SK-MEL-5 (cell line): ENCODE results near the gene BIK. TPM values are rescaled to one million over a fixed set of nuclear protein-coding genes. Genes with fewer than 3 reads are reported as not detected.

Experiments used
- DNase-seq: peaks from one replicate; pipeline ENCODE4 v3.0.0-alpha.2; 2016; ENCODE audit warnings: low read depth, low spot score
- in situ Hi-C: cut with HindIII; loops from 2 replicates; pipeline ENCODE4 v1.10.0; 2016; ENCODE audit warnings: low sequenced_read_pairs, high pct_unique_total_duplicates, low pct_unique_long_range_greater_than_20kb
- polyA plus RNA-seq, 2 experiments: library from polyadenylated mRNA; depleted of rRNA; stranded (reverse); fragments of >200 nt; gene quantifications; 2 replicates each; pipeline ENCODE4 v1.2.3, GENCODE V29; 2015
- total RNA-seq: library from RNA; depleted of rRNA; stranded (reverse); fragments of >200 nt; shearing (Covaris generic); gene quantifications from 2 replicates; pipeline ENCODE4 v1.2.3, GENCODE V29; 2014; rRNA removed

BIK gene
- 8.0 and 9.2 TPM in 2 replicates for total RNA-seq
- polyA plus RNA-seq (2015; cell fraction: cytosol; rRNA removed) = 5.7 and 5.8 TPM in 2 replicates
- 0.35 and 0.52 TPM in 2 replicates for polyA plus RNA-seq (2015; cell fraction: nucleus; rRNA removed)

- in situ Hi-C loops = no loop called here
- DNase-seq = peak; percentile 33
Measured at GRCh38 chr22:43110444-43110926, at the start of gene BIK. BIK (plus strand) TSS chr22:43110750; CDS start chr22:43124023, 13,273 bp downstream.

- no peak for DNase-seq
- in situ Hi-C loops = no loop called here
Measured at GRCh38 chr22:43066134-43066533, 44.4 kb upstream of the BIK start.

GRCh38 chr22:43066844-43067385 is 43.6 kb upstream of the BIK start:
- in situ Hi-C loops = no loop called here
- peak; percentile 58 for DNase-seq

- in situ Hi-C loops = no loop called here
- DNase-seq = no peak
Measured at GRCh38 chr22:43077121-43077877, 33.3 kb upstream of the BIK start.

GRCh38 chr22:43078522-43078921 is 32.0 kb upstream of the BIK start:
- DNase-seq = no peak
- in situ Hi-C loops = no loop called here

GRCh38 chr22:43079742-43080141 is 30.8 kb upstream of the BIK start:
- in situ Hi-C loops = no loop called here
- DNase-seq = no peak

GRCh38 chr22:43080616-43081015 is 29.9 kb upstream of the BIK start:
- in situ Hi-C loops = no loop called here
- no peak for DNase-seq

- no peak for DNase-seq
- in situ Hi-C loops = no loop called here
Measured at GRCh38 chr22:43081968-43082367, 28.6 kb upstream of the BIK start.

- in situ Hi-C loops = no loop called here
- DNase-seq = no peak
Measured at GRCh38 chr22:43085658-43086606, 24.6 kb upstream of the BIK start.

GRCh38 chr22:43088627-43088983 is 21.9 kb upstream of the BIK start:
- in situ Hi-C loops = no loop called here
- DNase-seq = no peak

- peak; percentile 91 for DNase-seq
- in situ Hi-C loops = no loop called here
Measured at GRCh38 chr22:43088984-43089717, 21.4 kb upstream of the BIK start, which contains the start of gene TTLL1. TTLL1 (minus strand) TSS chr22:43089391; CDS start chr22:43075586, 13,805 bp downstream.

- in situ Hi-C loops = no loop called here
- DNase-seq = peak; percentile 98
Measured at GRCh38 chr22:43090130-43090789, 20.3 kb upstream of the BIK start.

GRCh38 chr22:43092085-43092484 is 18.5 kb upstream of the BIK start:
- DNase-seq = no peak
- in situ Hi-C loops = no loop called here

- DNase-seq = no peak
- in situ Hi-C loops = no loop called here
Measured at GRCh38 chr22:43094085-43094484, 16.5 kb upstream of the BIK start.

- in situ Hi-C loops = no loop called here
- DNase-seq = no peak
Measured at GRCh38 chr22:43094551-43094950, 16.0 kb upstream of the BIK start.

GRCh38 chr22:43096420-43096819 is 14.1 kb upstream of the BIK start:
- in situ Hi-C loops = no loop called here
- DNase-seq = no peak

- DNase-seq = no peak
- in situ Hi-C loops = no loop called here
Measured at GRCh38 chr22:43098356-43098755, 12.2 kb upstream of the BIK start.
